Tibial nerve (tissue), 4 donors: ENCODE results near the gene CLASRP. TPM values are rescaled to one million over a fixed set of nuclear protein-coding genes. Genes with fewer than 3 reads are reported as not detected.

Experiments used
- DNase-seq, 2 donors: peaks; one replicate each; pipeline ENCODE4 v3.0.0-alpha.2; 2019; ENCODE audit warnings: low spot score in 2 of 2
- H3K27ac ChIP-seq, 4 donors: fragments of 200-600 bp; sonication (generic) in 3 of 4; one replicate each; pipeline ENCODE4 v1.5.1; 2017 to 2019; ENCODE audit warnings: mild to moderate bottlenecking in 1 of 4
- H3K27me3 ChIP-seq, 2 donors: fragments of 200-600 bp; sonication (generic) in 1 of 2; one replicate each; pipeline versions ENCODE4 v1.5.1 to v1.6.0; 2017 to 2019
- H3K36me3 ChIP-seq, 3 donors: fragments of 200-600 bp; sonication (generic); one replicate each; pipeline ENCODE4 v1.5.1; 2018 to 2019
- H3K4me1 ChIP-seq, 4 donors: fragments of 200-600 bp; sonication (generic) in 3 of 4; one replicate each; pipeline ENCODE4 v1.5.1; 2017 to 2019
- H3K4me3 ChIP-seq, 4 donors: fragments of 200-600 bp; sonication (generic) in 3 of 4; one replicate each; pipeline ENCODE4 v1.5.1; 2017 to 2019; ENCODE audit warnings: mild to moderate bottlenecking in 1 of 4, moderate library complexity in 1 of 4
- H3K9me3 ChIP-seq, 4 donors: fragments of 200-600 bp; sonication (generic) in 3 of 4; one replicate each; pipeline ENCODE4 v1.5.1; 2017 to 2019
- EP300 ChIP-seq, 2 donors: sonication (generic); formaldehyde crosslinking; IDR thresholded peaks; one replicate each; pipeline ENCODE4 v1.6.1; 2017; ENCODE audit warnings: antibody characterized with exemption in 2 of 2, mild to moderate bottlenecking in 1 of 2
- POLR2A ChIP-seq, 2 donors: fragments of 450-650 bp; IDR thresholded peaks; one replicate each; pipeline ENCODE4 v1.6.1; 2017; ENCODE audit warnings: antibody characterized with exemption in 2 of 2, mild to moderate bottlenecking in 2 of 2, moderate library complexity in 2 of 2
- WGBS, 2 donors: methylation state at CpG; one replicate each; pipeline ENCODE4 v1.1.5; 2018; 5-methylcytosine and 5-hydroxymethylcytosine counted together
- total RNA-seq, 4 donors: library from RNA; depleted of rRNA; stranded (reverse); fragments of >200 nt; gene quantifications; one replicate each; pipeline ENCODE4 v1.1.0, GENCODE V29; 2016
- TF ChIP-seq, protein P1 (sequence below), 5 experiments: fragments of 200-600 bp in 3 of 5; fragments of 450-650 bp in 2 of 5; sonication (generic) in 3 of 5; IDR thresholded peaks; one replicate each; pipeline ENCODE4 v1.5.1; 2016 to 2019; ENCODE audit warnings: antibody characterized with exemption in 5 of 5, mild to moderate bottlenecking in 3 of 5, moderate library complexity in 2 of 5

The CLASRP gene
- total RNA-seq, 4 donors from 2014 or later: 72.8 to 109 (median 95.5) TPM

DNA sequence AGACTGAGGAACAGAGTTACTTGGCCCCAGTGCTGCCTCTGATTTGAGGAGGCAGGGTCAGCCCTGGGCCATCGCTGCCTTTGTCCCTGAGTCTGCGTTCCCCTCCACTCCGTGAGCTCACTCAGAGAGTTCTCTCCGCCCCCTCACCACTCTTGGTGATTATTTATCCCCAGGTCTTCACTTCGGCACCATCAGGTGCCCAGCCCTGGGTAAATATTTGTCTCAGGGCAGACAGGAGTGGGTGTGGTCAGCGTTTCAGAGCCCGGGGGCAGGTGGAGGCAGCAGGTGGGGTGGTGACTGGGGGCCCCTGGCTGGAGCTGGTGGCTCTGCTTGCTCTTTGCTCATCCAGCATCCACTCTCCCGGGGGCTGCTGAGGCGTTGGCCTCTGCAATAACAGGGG lies 74.8 kb downstream of the CLASRP start:
- WGBS, 2 donors: 63% methylated on average over 6 to 9 of the region's 9 CpGs
- no peak for TF ChIP-seq POLR2A (IDR thresholded peaks at IDR 0.05)
- TF ChIP-seq EP300 (IDR thresholded peaks at IDR 0.05): no peak
- TF ChIP-seq, protein P1, sequence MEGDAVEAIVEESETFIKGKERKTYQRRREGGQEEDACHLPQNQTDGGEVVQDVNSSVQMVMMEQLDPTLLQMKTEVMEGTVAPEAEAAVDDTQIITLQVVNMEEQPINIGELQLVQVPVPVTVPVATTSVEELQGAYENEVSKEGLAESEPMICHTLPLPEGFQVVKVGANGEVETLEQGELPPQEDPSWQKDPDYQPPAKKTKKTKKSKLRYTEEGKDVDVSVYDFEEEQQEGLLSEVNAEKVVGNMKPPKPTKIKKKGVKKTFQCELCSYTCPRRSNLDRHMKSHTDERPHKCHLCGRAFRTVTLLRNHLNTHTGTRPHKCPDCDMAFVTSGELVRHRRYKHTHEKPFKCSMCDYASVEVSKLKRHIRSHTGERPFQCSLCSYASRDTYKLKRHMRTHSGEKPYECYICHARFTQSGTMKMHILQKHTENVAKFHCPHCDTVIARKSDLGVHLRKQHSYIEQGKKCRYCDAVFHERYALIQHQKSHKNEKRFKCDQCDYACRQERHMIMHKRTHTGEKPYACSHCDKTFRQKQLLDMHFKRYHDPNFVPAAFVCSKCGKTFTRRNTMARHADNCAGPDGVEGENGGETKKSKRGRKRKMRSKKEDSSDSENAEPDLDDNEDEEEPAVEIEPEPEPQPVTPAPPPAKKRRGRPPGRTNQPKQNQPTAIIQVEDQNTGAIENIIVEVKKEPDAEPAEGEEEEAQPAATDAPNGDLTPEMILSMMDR (IDR thresholded peaks at IDR 0.05): no peak
- Histone ChIP-seq H3K4me1 (peaks cover 0 to 38% (median 14%) of the 10 kb centered on the region in 4 donors), H3K27ac (no peak overlapping the region), H3K27me3 (no peaks in the 10 kb centered on the region), H3K36me3 (peaks cover 0 to 9% (median 0%) of the 10 kb centered on the region in 3 donors), H3K4me3 (no peak overlapping the region), H3K9me3 (no peaks in the 10 kb centered on the region)
- no peak for DNase-seq

DNA sequence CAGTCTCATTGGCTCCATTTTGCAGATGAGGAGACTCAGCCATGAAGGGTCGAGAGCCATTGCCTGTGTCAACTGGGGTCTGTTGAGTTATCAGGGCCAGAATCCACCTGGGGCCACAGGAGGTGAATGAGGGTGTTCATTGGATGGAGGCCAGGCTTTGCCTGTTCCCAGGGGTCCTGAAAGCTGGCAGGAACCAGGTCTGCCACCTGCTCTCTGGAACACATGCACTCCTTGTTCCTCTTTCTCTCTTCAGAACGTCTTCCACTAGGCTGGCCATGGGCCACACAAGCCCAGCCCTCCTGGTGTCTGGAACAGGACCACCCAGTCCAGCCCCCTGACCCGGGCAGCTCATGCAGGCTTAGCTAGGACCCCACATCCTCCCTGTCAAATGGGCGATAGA lies 75.3 kb downstream of the CLASRP start:
- no peak overlapping the region for H3K4me3 ChIP-seq
- TF ChIP-seq EP300 (IDR thresholded peaks at IDR 0.05) (no peak), POLR2A (IDR thresholded peaks at IDR 0.05) (no peak)
- TF ChIP-seq, protein P1 (IDR thresholded peaks at IDR 0.05): no peak
- no peak overlapping the region for H3K27ac ChIP-seq
- H3K9me3 ChIP-seq: no peaks in the 10 kb centered on the region
- peaks cover 0 to 7% (median 0%) of the 10 kb centered on the region in 3 donors for H3K36me3 ChIP-seq
- peaks cover 0 to 40% (median 14%) of the 10 kb centered on the region in 4 donors for H3K4me1 ChIP-seq
- WGBS, 2 donors: 77 to 88% methylated on average over 3 to 4 of the region's 4 CpGs
- no peak for DNase-seq
- H3K27me3 ChIP-seq: no peaks in the 10 kb centered on the region

DNA sequence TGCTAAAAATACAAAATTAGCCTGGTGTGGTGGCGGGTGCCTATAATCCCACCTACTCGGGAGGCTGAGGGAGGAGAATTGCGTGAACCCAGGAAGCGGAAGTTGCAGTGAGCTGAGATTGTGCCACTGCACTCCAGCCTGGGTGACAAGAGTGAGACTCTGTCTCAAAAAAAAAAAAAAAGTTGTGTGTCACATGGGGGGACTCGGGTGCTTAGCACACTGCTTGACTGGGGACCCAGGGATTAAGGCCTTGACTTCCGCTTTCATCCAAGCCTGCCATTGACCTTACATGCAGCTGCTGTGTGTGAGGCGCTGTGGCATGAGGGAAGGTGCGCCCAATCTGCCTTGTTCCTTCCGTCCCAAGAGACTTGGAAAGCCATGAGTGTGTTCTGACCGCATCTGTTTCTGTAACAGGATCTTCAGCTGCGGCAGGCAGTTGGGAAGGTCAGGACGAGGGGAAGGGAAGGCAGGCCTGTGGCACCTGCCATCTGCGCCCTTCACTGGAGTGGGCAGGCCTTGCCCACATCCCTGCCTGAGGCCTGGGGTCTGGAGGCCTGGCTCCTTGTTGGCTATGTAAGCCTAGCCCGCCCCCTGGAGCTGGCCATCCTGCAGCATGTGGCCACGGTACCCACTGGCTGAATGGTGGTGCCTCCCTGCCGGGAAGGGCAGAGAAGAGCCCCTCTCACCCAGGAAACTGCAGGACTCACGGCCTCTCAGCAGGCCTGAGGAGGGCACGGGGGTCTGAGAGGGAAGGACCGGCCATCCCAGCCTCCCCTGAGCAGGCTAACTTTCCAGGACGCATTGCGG lies 77.2 kb downstream of the CLASRP start:
- no peak overlapping the region for H3K27ac ChIP-seq
- H3K4me1 ChIP-seq: peaks cover 0 to 40% (median 14%) of the 10 kb centered on the region in 4 donors
- H3K4me3 ChIP-seq: no peak overlapping the region
- no peak for TF ChIP-seq POLR2A (IDR thresholded peaks at IDR 0.05)
- no peak for TF ChIP-seq EP300 (IDR thresholded peaks at IDR 0.05)
- TF ChIP-seq, protein P1 (IDR thresholded peaks at IDR 0.05): no peak
- no peak for DNase-seq
- H3K36me3 ChIP-seq: peaks cover 0 to 3% (median 0%) of the 10 kb centered on the region in 3 donors
- H3K27me3 ChIP-seq: no peaks in the 10 kb centered on the region
- H3K9me3 ChIP-seq: no peaks in the 10 kb centered on the region
- WGBS, 2 donors: 90 to 92% methylated on average over 18 to 19 of the region's 21 CpGs

DNA sequence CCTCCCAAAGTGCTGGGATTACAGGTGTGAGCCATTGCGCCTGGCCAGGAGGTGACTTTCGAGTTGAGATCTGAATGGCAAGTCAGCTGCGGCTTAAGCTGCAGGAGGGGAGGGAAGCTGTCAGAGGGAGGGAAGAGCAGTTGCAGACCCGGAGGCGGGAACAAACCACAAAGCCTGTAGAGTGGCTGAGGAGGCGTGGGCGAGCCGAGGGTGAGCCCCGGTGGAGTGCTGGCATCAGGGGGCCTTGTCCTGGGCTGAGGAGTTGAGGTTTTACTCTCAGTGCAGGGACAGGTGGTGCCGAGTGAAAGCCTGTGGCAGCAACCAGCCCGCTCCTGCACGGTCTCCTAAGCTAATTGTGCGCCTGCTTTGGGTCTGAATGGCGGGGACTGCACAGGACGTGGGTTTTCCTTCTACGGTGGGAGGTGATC lies 78.3 kb downstream of the CLASRP start:
- WGBS, 2 donors: 41 to 60% methylated on average over 16 of the region's 16 CpGs
- Histone ChIP-seq H3K4me3 (no peak overlapping the region), H3K27ac (no peak overlapping the region)

More for the DNA sequence above, 78.3 kb downstream of the CLASRP start:
- H3K9me3 ChIP-seq: no peaks in the 10 kb centered on the region
- peaks cover 0 to 3% (median 0%) of the 10 kb centered on the region in 3 donors for H3K36me3 ChIP-seq
- no peak for DNase-seq
- peaks cover 0 to 40% (median 14%) of the 10 kb centered on the region in 4 donors for H3K4me1 ChIP-seq
- no peak for TF ChIP-seq POLR2A (IDR thresholded peaks at IDR 0.05)
- no peak for TF ChIP-seq EP300 (IDR thresholded peaks at IDR 0.05)
- TF ChIP-seq, protein P1 (IDR thresholded peaks at IDR 0.05): no peak
- no peaks in the 10 kb centered on the region for H3K27me3 ChIP-seq
